HL-60/S4 (cell line): ENCODE results near the gene NTMT1.
"Not testable (repeated sequence)": the region's sequence is repeated elsewhere in the genome, so short reads cannot be mapped to it uniquely, and the experiment has no call there.

Experiments
- in situ Hi-C: fragments of 300-500 bp; cut with MboI; formaldehyde crosslinking; loops from 2 replicates; pipeline ENCODE4 v1.14.3; 2022; ENCODE audit warnings: low sequenced_read_pairs

NTMT1 gene

GRCh38 chr9:129635099-129636065 lies 9.4 kb downstream of the NTMT1 start:
- in situ Hi-C loops: no loop called here

- in situ Hi-C loops: not testable (repeated sequence)
Measured at GRCh38 chr9:129636343-129636742, 10.4 kb downstream of the NTMT1 start.

DNA sequence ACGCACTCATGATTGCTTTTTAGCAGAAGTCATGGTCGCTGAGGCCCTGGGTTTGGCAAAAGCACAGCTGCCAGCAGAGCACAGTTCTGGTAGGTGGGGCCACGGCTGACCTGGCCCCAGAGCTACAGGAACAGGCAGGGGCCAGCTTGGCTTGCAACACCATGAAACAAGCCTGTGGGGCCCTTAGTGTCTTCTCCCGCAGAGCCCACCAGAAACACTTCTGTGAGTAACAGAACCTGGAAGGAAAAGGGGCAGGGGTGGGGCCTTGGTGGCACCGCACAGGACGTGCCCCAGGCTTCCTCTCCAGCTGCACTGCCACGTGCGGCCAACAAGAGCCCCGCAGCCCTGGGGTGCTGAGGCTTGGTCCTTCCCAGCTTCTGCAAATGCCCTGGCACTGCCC lies 11.1 kb downstream of the NTMT1 start:
- in situ Hi-C loops: no loop called here

DNA sequence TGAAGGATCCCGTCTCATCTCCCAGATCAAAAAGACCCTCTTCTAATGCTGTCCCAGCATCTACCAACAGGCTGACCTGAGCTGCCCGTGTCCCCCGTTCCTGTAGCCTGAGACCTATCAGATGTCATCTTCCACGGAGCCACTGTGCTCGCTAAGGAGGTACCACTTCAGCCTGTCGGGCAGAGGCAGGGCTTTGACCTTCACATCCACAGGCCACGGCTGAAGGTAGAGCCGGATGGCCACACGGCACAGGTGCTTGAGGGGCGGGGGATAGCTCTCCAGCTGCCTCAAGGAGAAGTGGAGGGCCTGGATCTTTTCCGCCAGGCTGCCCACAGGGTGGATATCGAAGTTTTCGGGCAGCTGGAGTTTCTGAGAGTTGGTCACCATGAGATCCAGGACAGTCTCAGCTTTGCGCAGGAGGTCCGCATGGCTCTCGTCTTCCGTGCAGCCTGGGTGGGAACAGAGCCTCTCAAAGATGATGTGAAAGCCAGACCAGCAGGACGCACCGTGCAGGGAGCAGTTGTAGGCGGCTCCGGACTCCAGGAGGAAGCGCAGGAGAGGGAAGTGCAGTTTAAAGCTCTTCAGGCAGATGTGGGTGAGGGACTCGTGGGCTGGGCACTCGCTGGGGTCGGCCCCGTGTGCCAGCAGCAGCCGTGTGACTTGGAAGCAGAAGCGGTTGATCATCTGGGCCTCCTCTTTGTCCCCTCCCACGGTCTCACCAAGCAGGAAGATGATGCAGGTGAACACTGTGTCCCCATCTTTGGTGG lies 11.9 kb downstream of the NTMT1 start:
- in situ Hi-C loops: no loop called here

DNA sequence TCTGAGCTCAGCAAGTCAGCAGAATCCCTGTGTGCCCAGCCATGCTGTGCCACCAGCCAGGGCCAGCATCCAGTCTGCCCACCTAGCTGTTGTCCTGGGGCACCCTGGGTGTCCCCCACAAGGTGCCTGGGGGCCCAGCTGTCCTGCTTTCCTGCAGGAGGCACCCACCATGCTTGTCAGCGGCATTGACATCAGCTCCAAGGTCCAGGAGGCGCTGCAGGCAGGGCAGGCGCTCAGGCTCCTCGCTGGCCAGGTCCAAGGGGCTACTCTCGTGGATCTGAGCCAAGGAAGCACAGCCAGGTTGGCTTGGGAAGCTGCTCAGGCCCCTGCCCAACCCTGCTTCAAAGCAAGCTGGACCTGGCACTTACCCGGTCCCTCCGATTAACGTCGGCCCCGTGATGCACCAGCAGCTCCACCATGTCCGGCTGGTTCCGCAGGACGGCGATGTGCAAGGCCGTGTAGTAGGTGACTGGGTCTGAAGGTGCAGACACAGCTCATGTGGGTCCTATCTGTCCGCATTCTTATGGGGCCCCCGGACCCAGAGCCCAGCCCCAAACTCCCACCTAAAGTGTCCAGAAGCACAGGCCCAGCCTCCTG lies 13.2 kb downstream of the NTMT1 start:
- in situ Hi-C loops: no loop called here

DNA sequence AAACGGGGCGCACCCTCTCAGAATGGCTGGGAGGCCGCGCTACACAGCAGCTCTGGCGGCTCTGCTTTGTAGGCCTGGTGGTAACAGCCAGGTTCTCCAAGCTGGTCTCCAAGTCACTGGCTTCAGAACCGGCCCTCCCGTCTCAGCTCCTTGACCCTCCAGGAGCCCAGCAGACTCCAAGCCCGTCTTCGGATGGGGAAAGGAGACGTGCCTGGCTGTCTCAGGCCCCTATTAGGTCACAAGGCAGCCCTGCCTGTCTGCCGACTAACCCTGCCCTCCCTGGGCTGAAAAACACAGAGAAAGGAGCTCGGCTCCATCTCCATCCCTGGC lies 13.8 kb downstream of the NTMT1 start:
- in situ Hi-C loops: loop anchor here (5.0 kb wide), 1 partner anchor 143 kb away; no protein-coding TSS in a partner anchor

DNA sequence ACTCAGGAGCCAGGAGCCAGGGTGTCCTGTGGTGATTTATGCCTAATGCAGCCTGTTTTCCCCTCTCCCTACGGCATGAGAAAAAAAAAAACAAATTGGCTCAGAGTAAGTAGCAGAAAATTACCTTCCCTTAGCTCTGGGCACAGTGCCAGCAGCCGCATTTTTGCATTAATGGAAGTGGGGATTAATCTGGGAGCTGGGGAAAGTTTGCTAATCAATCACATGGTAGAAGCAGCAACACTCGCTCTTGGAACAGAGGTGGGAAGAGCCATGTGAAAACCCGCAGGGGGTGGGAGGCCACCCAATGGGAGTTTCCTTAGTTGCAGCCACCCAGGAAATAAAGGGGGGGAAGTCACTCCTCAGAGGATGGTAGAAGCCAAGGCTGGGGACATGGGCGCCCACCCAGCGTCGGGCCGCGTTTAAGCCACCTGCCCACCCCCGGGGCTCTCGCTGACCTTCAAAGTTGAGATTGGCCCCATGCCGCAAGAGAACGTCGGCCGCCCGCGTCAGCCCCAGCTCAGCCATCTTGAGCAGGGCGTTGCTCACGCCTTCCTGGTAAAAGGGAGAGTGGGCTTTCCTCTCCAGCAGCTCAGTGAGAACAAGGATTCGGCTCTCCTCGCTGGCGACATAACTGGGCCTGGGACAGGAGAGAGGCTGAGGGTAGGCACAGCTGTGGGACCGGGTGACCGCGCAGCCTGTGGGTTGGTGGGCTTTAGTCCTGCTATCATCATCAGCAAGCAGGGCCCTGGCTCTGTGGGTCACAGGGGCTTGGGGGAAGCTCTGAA lies 14.3 kb downstream of the NTMT1 start:
- in situ Hi-C loops: loop anchor here (5.0 kb wide), 1 partner anchor 142 kb away; no protein-coding TSS in a partner anchor

- in situ Hi-C loops: loop anchor here (5.0 kb wide), 1 partner anchor 141 kb away; no protein-coding TSS in a partner anchor
Measured at GRCh38 chr9:129640871-129641749, 15.1 kb downstream of the NTMT1 start.

GRCh38 chr9:129641750-129642585 lies 16.0 kb downstream of the NTMT1 start, which contains the start of gene ASB6:
Gene ASB6 (minus strand): TSS chr9:129642151. CDS start chr9:129641999, 152 bp downstream.
- in situ Hi-C loops: loop anchor here (5.0 kb wide), 1 partner anchor 140 kb away; no protein-coding TSS in a partner anchor

DNA sequence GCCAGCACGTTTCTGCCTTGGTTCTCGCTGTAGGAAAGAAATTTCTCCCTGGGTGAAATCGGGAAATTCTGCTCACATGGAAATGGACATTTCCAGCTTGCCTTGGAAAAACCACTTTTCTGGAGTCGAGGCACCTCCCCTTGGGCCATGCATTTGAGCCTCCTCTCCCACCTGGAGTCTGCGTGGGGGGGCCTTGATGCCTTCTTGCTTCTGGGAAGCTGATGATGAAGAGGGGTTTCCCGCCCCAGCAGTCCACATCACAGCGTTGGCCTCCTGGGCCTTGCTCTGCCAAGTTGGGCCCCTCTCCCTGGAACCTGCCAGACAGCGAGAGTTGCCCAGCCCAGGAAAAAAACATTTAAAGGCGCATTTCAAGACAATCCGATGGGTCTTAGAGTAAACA lies 17.7 kb downstream of the NTMT1 start:
- in situ Hi-C loops: loop anchor here (5.0 kb wide), 1 partner anchor 139 kb away; no protein-coding TSS in a partner anchor

GRCh38 chr9:129644365-129644764 lies 18.4 kb downstream of the NTMT1 start:
- in situ Hi-C loops: loop anchor here (5.0 kb wide), 1 partner anchor 138 kb away; no protein-coding TSS in a partner anchor

- in situ Hi-C loops: loop anchor here (5.0 kb wide), 1 partner anchor 137 kb away; no protein-coding TSS in a partner anchor
Measured at GRCh38 chr9:129644902-129645301, 18.9 kb downstream of the NTMT1 start.

- in situ Hi-C loops: no loop called here
Measured at GRCh38 chr9:129646252-129646651, 20.3 kb downstream of the NTMT1 start.

DNA sequence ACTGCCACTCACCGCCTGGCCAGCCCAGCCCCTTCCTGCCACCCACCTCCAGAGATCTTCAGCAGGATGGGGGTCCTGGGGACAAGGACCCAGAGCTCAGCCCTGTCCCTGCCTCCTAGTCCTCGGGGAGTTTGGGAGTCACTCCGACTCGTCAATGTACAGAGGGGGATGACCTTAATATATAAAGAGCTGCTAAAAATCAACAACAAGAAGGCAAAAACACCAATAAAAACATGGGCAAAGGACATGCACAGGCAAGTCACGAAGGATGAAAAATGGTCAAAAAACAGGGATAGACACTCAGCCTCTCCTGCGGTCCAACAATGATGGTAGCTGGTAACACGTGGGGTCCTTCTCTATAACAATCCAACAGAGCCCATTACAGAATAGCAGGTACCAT lies 20.7 kb downstream of the NTMT1 start:
- in situ Hi-C loops: no loop called here

DNA sequence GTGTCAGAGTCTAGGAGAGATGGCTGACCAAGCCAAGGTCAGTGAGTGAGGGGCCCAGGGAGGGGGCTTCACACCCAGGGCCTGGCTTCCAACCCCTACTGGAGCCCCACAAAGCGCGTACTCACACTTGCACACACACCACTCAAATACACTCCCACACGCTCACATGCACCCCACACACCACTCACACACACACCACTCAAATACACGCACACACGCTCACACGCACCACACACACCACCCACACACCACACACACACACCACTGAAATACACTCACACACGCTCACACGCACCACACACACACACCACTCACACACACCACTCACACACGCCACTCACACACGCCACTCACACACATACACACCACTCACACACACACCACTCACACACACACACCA lies 21.7 kb downstream of the NTMT1 start:
- in situ Hi-C loops: no loop called here

GRCh38 chr9:129648092-129648763 lies 22.3 kb downstream of the NTMT1 start:
- in situ Hi-C loops: no loop called here

GRCh38 chr9:129648764-129649115 lies 22.8 kb downstream of the NTMT1 start:
- in situ Hi-C loops: no loop called here
